Measurements from ENCODE around the gene REEP6.

Gene REEP6

DNA sequence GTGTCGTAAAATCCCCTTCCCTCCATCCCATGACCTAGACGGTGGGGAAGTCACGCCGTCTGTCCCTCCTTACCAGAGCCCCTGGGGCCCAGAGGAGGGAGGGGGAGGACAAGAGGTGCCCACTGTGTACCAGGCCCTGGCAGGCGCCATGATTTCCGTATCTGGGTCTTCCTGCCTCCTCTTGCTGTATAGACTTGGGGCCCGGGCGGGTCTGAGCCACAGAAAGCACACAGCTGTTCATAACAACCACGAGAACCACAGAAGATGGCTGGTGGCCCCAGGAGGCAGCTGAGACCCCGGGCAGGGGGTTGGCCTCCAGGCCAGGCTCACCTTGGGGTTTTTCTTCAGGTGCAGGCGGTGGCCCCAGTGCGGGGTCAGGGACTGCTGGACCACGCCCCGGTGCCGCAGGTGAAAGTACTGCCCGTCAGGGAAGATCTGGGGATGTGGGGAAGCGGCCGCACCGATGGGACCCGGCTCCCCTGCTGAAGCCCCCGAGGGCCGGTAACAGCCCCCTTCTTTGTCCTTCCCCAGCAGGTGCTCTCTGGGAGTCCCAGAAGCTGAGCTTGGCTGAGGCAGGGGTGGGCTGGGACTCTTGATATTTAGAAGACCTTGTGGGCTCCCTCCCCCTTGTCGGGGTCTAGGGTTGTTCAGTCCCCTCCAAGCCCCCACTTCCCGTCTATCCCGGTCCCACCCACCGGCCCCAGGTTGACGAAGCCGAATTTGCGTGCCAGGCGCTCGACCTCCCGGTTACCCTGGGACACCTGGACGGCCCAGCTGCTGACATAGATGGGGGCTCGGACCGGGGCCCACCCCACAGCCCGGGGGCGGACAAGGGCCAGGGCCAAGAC lies 1.3 kb upstream of the REEP6 start:
- no peak for TF ChIP-seq USF1 (IDR thresholded peaks at IDR 0.05)
- TF ChIP-seq TAF1 (IDR thresholded peaks at IDR 0.05; ENCODE audit: low read depth) = no peak
- TF ChIP-seq REST (IDR thresholded peaks at IDR 0.05; ENCODE audit: low read depth) = no peak
- peak; percentile 62; the same call in 1 of the 2 replicates for TF ChIP-seq EGR1 (IDR thresholded peaks at IDR 0.05)
- TF ChIP-seq ZBTB7A (IDR thresholded peaks at IDR 0.05; ENCODE audit: low read depth) = peak; percentile 68; the same call in 1 of the 2 replicates
- no peak for TF ChIP-seq CREB1 (IDR thresholded peaks at IDR 0.05; ENCODE audit: low read depth)
- no peak for TF ChIP-seq RAD21 (IDR thresholded peaks at IDR 0.05; ENCODE audit: low read depth)

GRCh38 chr19:1490311-1491113 lies 469 bp upstream of the REEP6 start, which contains the start of gene PCSK4:
TSS of gene PCSK4 (minus strand) at chr19:1490350. CDS start at chr19:1490346, 4 bp downstream.
- TF ChIP-seq NFIC (IDR thresholded peaks at IDR 0.05) (no peak), REST (IDR thresholded peaks at IDR 0.05; ENCODE audit: low read depth) (no peak), MAX (IDR thresholded peaks at IDR 0.05) (peak; percentile 60), CEBPB (IDR thresholded peaks at IDR 0.05) (no peak; the same call in 1 of the 2 replicates), TCF12 (IDR thresholded peaks at IDR 0.05; ENCODE audit: low read depth) (no peak), EP300 (IDR thresholded peaks at IDR 0.05; ENCODE audit: borderline replicate concordance) (no peak), FOXM1 (IDR thresholded peaks at IDR 0.05; ENCODE audit: borderline replicate concordance, low read depth) (0 out of 2 replicates have a peak, but pooled peaks have one; percentile 24), CREB1 (IDR thresholded peaks at IDR 0.05; ENCODE audit: low read depth) (no peak), RAD21 (IDR thresholded peaks at IDR 0.05; ENCODE audit: low read depth) (no peak)

- TF ChIP-seq RAD21 (IDR thresholded peaks at IDR 0.05; ENCODE audit: low read depth) = no peak
- TF ChIP-seq NFIC (IDR thresholded peaks at IDR 0.05) = no peak
- TF ChIP-seq MAX (IDR thresholded peaks at IDR 0.05) = no peak
- no peak for TF ChIP-seq YY1 (IDR thresholded peaks at IDR 0.05; ENCODE audit: low read depth)
- TF ChIP-seq CREB1 (IDR thresholded peaks at IDR 0.05; ENCODE audit: low read depth) = no peak
- TF ChIP-seq TAF1 (IDR thresholded peaks at IDR 0.05; ENCODE audit: low read depth) = no peak
- no peak for TF ChIP-seq TEAD4 (IDR thresholded peaks at IDR 0.05)
- no peak for TF ChIP-seq REST (IDR thresholded peaks at IDR 0.05; ENCODE audit: low read depth)
- TF ChIP-seq EP300 (IDR thresholded peaks at IDR 0.05; ENCODE audit: borderline replicate concordance) = no peak
- TF ChIP-seq CEBPB (IDR thresholded peaks at IDR 0.05) = no peak
- no peak for TF ChIP-seq USF1 (IDR thresholded peaks at IDR 0.05)
- TF ChIP-seq EGR1 (IDR thresholded peaks at IDR 0.05) = no peak
- TF ChIP-seq ZBTB7A (IDR thresholded peaks at IDR 0.05; ENCODE audit: low read depth) = no peak
- TF ChIP-seq TCF12 (IDR thresholded peaks at IDR 0.05; ENCODE audit: low read depth) = no peak
- TF ChIP-seq FOXM1 (IDR thresholded peaks at IDR 0.05; ENCODE audit: borderline replicate concordance, low read depth) = no peak
Observed at GRCh38 chr19:1491849-1492170, 829 bp downstream of the REEP6 start.
